ENCODE data around the gene PRKAB1. TPM values are rescaled to one million over a fixed set of nuclear protein-coding genes. Genes with fewer than 3 reads are reported as not detected.
"Not testable (repeated sequence)": the region's sequence is repeated elsewhere in the genome, so short reads cannot be mapped to it uniquely, and the experiment has no call there.

The PRKAB1 gene
- total RNA-seq, 1 experiment from 2014 or later, result 32.7 TPM

- no peaks in the 10 kb centered on the region for H3K9me3 ChIP-seq (ENCODE audit: low read length)
- no peak for DNase-seq
- no peaks in the 10 kb centered on the region for H3K4me1 ChIP-seq (ENCODE audit: low read length)
- no peaks in the 10 kb centered on the region for H3K9me2 ChIP-seq (replicated peaks; ENCODE audit: insufficient read depth, low read length)
- H2AFZ ChIP-seq (ENCODE audit: low read length), result no peak overlapping the region
- H3K79me2 ChIP-seq (ENCODE audit: low read length), result no peaks in the 10 kb centered on the region
- H3K27ac ChIP-seq (ENCODE audit: low read length), result no peak overlapping the region
- H4K20me1 ChIP-seq (ENCODE audit: insufficient read depth, low read depth, low read length), result no peaks in the 10 kb centered on the region
- H3K4me3 ChIP-seq (ENCODE audit: low read length), result no peak overlapping the region
- no peaks in the 10 kb centered on the region for H3K27me3 ChIP-seq (ENCODE audit: low read length)
- H3K9ac ChIP-seq (ENCODE audit: low read length), result no peak overlapping the region
- H3K4me2 ChIP-seq (ENCODE audit: low read depth, low read length, poor library complexity, severe bottlenecking), result no peak overlapping the region
- H3K36me3 ChIP-seq (ENCODE audit: insufficient read depth, low read length), result peaks cover 7% of the 10 kb centered on the region; the same call in 1 of the 2 replicates
Observed at GRCh38 chr12:119700078-119700477, 32.1 kb downstream of the PRKAB1 start.

- no peak overlapping the region for H2AFZ ChIP-seq (ENCODE audit: low read length)
- H3K27ac ChIP-seq (ENCODE audit: low read length), result no peak overlapping the region
- no peaks in the 10 kb centered on the region for H3K79me2 ChIP-seq (ENCODE audit: low read length)
- H4K20me1 ChIP-seq (ENCODE audit: insufficient read depth, low read depth, low read length), result no peaks in the 10 kb centered on the region
- H3K4me1 ChIP-seq (ENCODE audit: low read length), result no peaks in the 10 kb centered on the region
- peaks cover 15% of the 10 kb centered on the region; the same call in 1 of the 2 replicates for H3K36me3 ChIP-seq (ENCODE audit: insufficient read depth, low read length)
- no peak overlapping the region for H3K4me3 ChIP-seq (ENCODE audit: low read length)
- DNase-seq, result no peak
- no peak overlapping the region for H3K9ac ChIP-seq (ENCODE audit: low read length)
- no peaks in the 10 kb centered on the region for H3K9me2 ChIP-seq (replicated peaks; ENCODE audit: insufficient read depth, low read length)
- no peaks in the 10 kb centered on the region for H3K9me3 ChIP-seq (ENCODE audit: low read length)
- H3K27me3 ChIP-seq (ENCODE audit: low read length), result no peaks in the 10 kb centered on the region
- no peak overlapping the region for H3K4me2 ChIP-seq (ENCODE audit: low read depth, low read length, poor library complexity, severe bottlenecking)
Observed at GRCh38 chr12:119704065-119704747, 36.3 kb downstream of the PRKAB1 start.

GRCh38 chr12:119705182-119705581 is 37.2 kb downstream of the PRKAB1 start:
- Histone ChIP-seq H3K9me2 (replicated peaks; ENCODE audit: insufficient read depth, low read length) (no peaks in the 10 kb centered on the region), H3K9me3 (ENCODE audit: low read length) (no peaks in the 10 kb centered on the region), H3K79me2 (ENCODE audit: low read length) (no peaks in the 10 kb centered on the region), H4K20me1 (ENCODE audit: insufficient read depth, low read depth, low read length) (no peaks in the 10 kb centered on the region), H3K36me3 (ENCODE audit: insufficient read depth, low read length) (peaks cover 14% of the 10 kb centered on the region; the same call in 1 of the 2 replicates), H2AFZ (ENCODE audit: low read length) (no peak overlapping the region), H3K27ac (ENCODE audit: low read length) (no peak overlapping the region), H3K9ac (ENCODE audit: low read length) (no peak overlapping the region), H3K4me2 (ENCODE audit: low read depth, low read length, poor library complexity, severe bottlenecking) (no peak overlapping the region), H3K4me3 (ENCODE audit: low read length) (no peak overlapping the region), H3K4me1 (ENCODE audit: low read length) (no peaks in the 10 kb centered on the region), H3K27me3 (ENCODE audit: low read length) (no peaks in the 10 kb centered on the region)
- DNase-seq, result no peak

- not testable (repeated sequence) for H3K79me2 ChIP-seq (ENCODE audit: low read length); H3K9me3 ChIP-seq (ENCODE audit: low read length); H3K4me2 ChIP-seq (ENCODE audit: low read depth, low read length, poor library complexity, severe bottlenecking); H3K27ac ChIP-seq (ENCODE audit: low read length); H3K4me1 ChIP-seq (ENCODE audit: low read length); H3K9ac ChIP-seq (ENCODE audit: low read length); DNase-seq; H4K20me1 ChIP-seq (ENCODE audit: insufficient read depth, low read depth, low read length); H3K27me3 ChIP-seq (ENCODE audit: low read length); H3K9me2 ChIP-seq (replicated peaks; ENCODE audit: insufficient read depth, low read length); H3K4me3 ChIP-seq (ENCODE audit: low read length); H2AFZ ChIP-seq (ENCODE audit: low read length)
- H3K36me3 ChIP-seq (ENCODE audit: insufficient read depth, low read length), result peaks cover 14% of the 10 kb centered on the region; the same call in 1 of the 2 replicates
Observed at GRCh38 chr12:119706427-119706826, 38.5 kb downstream of the PRKAB1 start.

DNA sequence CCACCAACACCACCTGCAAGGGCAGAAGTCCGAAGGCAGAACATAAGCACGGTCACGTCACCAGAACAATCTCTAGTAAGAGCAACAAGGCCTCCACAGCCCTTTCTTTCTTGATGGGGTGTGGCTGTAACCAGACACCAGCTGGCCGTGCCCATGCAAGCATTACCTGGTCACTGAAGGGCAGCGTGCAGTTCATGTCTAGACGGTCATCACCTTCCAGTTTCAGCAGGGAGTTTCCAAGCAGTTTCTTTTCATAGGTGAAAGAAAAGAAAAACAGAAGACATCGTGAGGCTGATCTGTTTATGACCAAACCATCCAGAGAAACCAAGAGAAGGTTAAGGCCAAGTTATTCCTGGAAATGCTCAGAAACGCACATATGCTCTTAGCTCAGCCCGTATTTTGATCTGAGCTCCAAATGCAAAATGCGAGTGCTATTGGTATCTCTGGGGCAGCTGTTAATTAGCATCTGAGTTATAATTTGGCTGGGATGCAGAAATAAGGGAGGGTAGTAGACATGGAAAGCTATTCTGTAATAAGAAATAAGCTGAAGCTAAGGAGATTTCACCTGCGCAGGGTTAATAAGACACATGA is 42.5 kb downstream of the PRKAB1 start:
- no peak overlapping the region for H3K4me3 ChIP-seq (ENCODE audit: low read length)
- no peaks in the 10 kb centered on the region for H3K9me2 ChIP-seq (replicated peaks; ENCODE audit: insufficient read depth, low read length)
- H2AFZ ChIP-seq (ENCODE audit: low read length), result no peak overlapping the region
- DNase-seq, result no peak
- H3K4me1 ChIP-seq (ENCODE audit: low read length), result no peaks in the 10 kb centered on the region
- H3K4me2 ChIP-seq (ENCODE audit: low read depth, low read length, poor library complexity, severe bottlenecking), result no peak overlapping the region
- no peak overlapping the region for H3K9ac ChIP-seq (ENCODE audit: low read length)
- no peaks in the 10 kb centered on the region for H4K20me1 ChIP-seq (ENCODE audit: insufficient read depth, low read depth, low read length)
- no peaks in the 10 kb centered on the region for H3K27me3 ChIP-seq (ENCODE audit: low read length)
- no peaks in the 10 kb centered on the region for H3K79me2 ChIP-seq (ENCODE audit: low read length)
- no peaks in the 10 kb centered on the region for H3K9me3 ChIP-seq (ENCODE audit: low read length)
- H3K36me3 ChIP-seq (ENCODE audit: insufficient read depth, low read length), result peaks cover 21% of the 10 kb centered on the region; the same call in 1 of the 2 replicates
- H3K27ac ChIP-seq (ENCODE audit: low read length), result no peak overlapping the region

GRCh38 chr12:119710965-119711551 is 43.1 kb downstream of the PRKAB1 start:
- Histone ChIP-seq H3K4me3 (ENCODE audit: low read length) (no peak overlapping the region), H3K9me3 (ENCODE audit: low read length) (no peaks in the 10 kb centered on the region), H3K79me2 (ENCODE audit: low read length) (no peaks in the 10 kb centered on the region), H4K20me1 (ENCODE audit: insufficient read depth, low read depth, low read length) (no peaks in the 10 kb centered on the region), H3K36me3 (ENCODE audit: insufficient read depth, low read length) (peaks cover 23% of the 10 kb centered on the region; the same call in 1 of the 2 replicates), H3K9me2 (replicated peaks; ENCODE audit: insufficient read depth, low read length) (no peaks in the 10 kb centered on the region), H3K4me1 (ENCODE audit: low read length) (no peaks in the 10 kb centered on the region), H3K27ac (ENCODE audit: low read length) (no peak overlapping the region), H3K27me3 (ENCODE audit: low read length) (no peaks in the 10 kb centered on the region), H2AFZ (ENCODE audit: low read length) (no peak overlapping the region), H3K4me2 (ENCODE audit: low read depth, low read length, poor library complexity, severe bottlenecking) (no peak overlapping the region), H3K9ac (ENCODE audit: low read length) (no peak overlapping the region)
- no peak for DNase-seq

DNA sequence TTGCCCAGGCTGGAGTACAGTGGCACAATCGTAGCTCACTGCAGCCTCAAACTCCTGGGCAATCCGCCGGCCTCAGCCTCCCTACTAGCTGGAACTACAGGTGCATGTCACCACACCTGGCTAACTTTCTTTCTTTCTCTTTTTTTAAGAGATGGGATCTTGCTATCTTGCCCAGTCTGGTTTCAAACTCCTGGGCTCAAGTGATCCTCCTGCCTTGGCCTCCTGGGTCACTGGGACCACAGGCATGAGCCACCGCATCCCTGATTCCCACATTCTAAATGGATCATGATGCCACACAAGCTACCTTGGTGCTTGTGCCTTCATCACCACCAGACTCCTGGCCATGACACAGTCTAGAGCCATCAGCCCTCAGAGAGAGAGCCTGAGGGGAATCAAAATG is 43.8 kb downstream of the PRKAB1 start:
- Histone ChIP-seq H3K27ac (ENCODE audit: low read length) (no peak overlapping the region), H3K4me3 (ENCODE audit: low read length) (no peak overlapping the region), H4K20me1 (ENCODE audit: insufficient read depth, low read depth, low read length) (no peaks in the 10 kb centered on the region), H3K9me3 (ENCODE audit: low read length) (no peaks in the 10 kb centered on the region), H3K36me3 (ENCODE audit: insufficient read depth, low read length) (peaks cover 23% of the 10 kb centered on the region; the same call in 1 of the 2 replicates), H3K9ac (ENCODE audit: low read length) (no peak overlapping the region), H3K9me2 (replicated peaks; ENCODE audit: insufficient read depth, low read length) (no peaks in the 10 kb centered on the region), H3K79me2 (ENCODE audit: low read length) (no peaks in the 10 kb centered on the region), H2AFZ (ENCODE audit: low read length) (no peak overlapping the region), H3K4me1 (ENCODE audit: low read length) (no peaks in the 10 kb centered on the region), H3K27me3 (ENCODE audit: low read length) (no peaks in the 10 kb centered on the region), H3K4me2 (ENCODE audit: low read depth, low read length, poor library complexity, severe bottlenecking) (no peak overlapping the region)
- no peak for DNase-seq

- Histone ChIP-seq H3K79me2 (ENCODE audit: low read length) (no peaks in the 10 kb centered on the region), H3K9me3 (ENCODE audit: low read length) (no peaks in the 10 kb centered on the region), H3K9ac (ENCODE audit: low read length) (no peak overlapping the region), H3K4me3 (ENCODE audit: low read length) (no peak overlapping the region), H3K27ac (ENCODE audit: low read length) (no peak overlapping the region), H4K20me1 (ENCODE audit: insufficient read depth, low read depth, low read length) (no peaks in the 10 kb centered on the region), H3K9me2 (replicated peaks; ENCODE audit: insufficient read depth, low read length) (no peaks in the 10 kb centered on the region), H2AFZ (ENCODE audit: low read length) (no peak overlapping the region), H3K27me3 (ENCODE audit: low read length) (no peaks in the 10 kb centered on the region), H3K4me1 (ENCODE audit: low read length) (no peaks in the 10 kb centered on the region), H3K36me3 (ENCODE audit: insufficient read depth, low read length) (peaks cover 23% of the 10 kb centered on the region; the same call in 1 of the 2 replicates), H3K4me2 (ENCODE audit: low read depth, low read length, poor library complexity, severe bottlenecking) (no peak overlapping the region)
- DNase-seq, result no peak
Observed at GRCh38 chr12:119712721-119713120, 44.8 kb downstream of the PRKAB1 start.

Data from Karpas-422 (cell line).